RWPE1 (cell line): Measurements from ENCODE around the gene OMD.

ENCODE experiments used
- CTCF ChIA-PET: fragments of 350-600 bp; sonication (Branson Sonifier 250); formaldehyde crosslinking; extraction: SDS; loops from one replicate; lab custom pipeline; 2021; lab: Yijun Ruan, JAX
- POLR2A ChIA-PET: fragments of 400-600 bp; formaldehyde crosslinking; extraction: SDS; loops from one replicate; lab custom pipeline; 2020; ENCODE audit warnings: antibody characterized with exemption; ENCODE audit not compliant: low non-redundant PET; lab: Yijun Ruan, JAX
- DNase-seq: peaks from one replicate; pipeline ENCODE4 v3.0.0; 2012; ENCODE audit warnings: low spot score
- H3K27ac ChIP-seq: fragments of 450-650 bp; 2 replicates; pipeline ENCODE4 v1.5.1; 2017
- CTCF ChIP-seq: fragments of 450-650 bp; conservative IDR thresholded peaks from 2 replicates; pipeline ENCODE4 v1.5.1; 2017; ENCODE audit warnings: low read depth, mild to moderate bottlenecking

The OMD gene

GRCh38 chr9:92406477-92406876, 17.8 kb downstream of the OMD start:
- no peak for DNase-seq
- ChIA-PET CTCF (no interaction called here), POLR2A (no interaction called here)
- H3K27ac ChIP-seq, result no peak overlapping the region
- TF ChIP-seq CTCF, result no peak

- CTCF ChIA-PET, result interaction anchor here (0.7 kb wide), 1 partner anchor 19 kb away, joined by 4 read pairs; no protein-coding TSS in a partner anchor
- H3K27ac ChIP-seq, result no peak overlapping the region
- no peak for DNase-seq
- TF ChIP-seq CTCF, result no peak
- POLR2A ChIA-PET, result no interaction called here
Measured at GRCh38 chr9:92405818-92406217, 18.5 kb downstream of the OMD start.

GRCh38 chr9:92404042-92404836, 20.0 kb downstream of the OMD start, which contains the start of gene OGN:
TSS of gene OGN (minus strand) at chr9:92404578. CDS start at chr9:92403407, 1,171 bp downstream.
- TF ChIP-seq CTCF, result no peak
- H3K27ac ChIP-seq, result no peak within 1 kb of the TSS
- CTCF ChIA-PET, result no interaction called here
- POLR2A ChIA-PET, result no interaction called here
- no peak for DNase-seq

- ChIA-PET CTCF (no interaction called here), POLR2A (no interaction called here)
- no peak for TF ChIP-seq CTCF
- no peak for DNase-seq
- H3K27ac ChIP-seq, result no peak overlapping the region
Measured at GRCh38 chr9:92402826-92403745, 21.2 kb downstream of the OMD start.

- DNase-seq, result no peak
- no peak overlapping the region for H3K27ac ChIP-seq
- ChIA-PET POLR2A (no interaction called here), CTCF (no interaction called here)
- TF ChIP-seq CTCF, result no peak
Measured at GRCh38 chr9:92402360-92402759, 21.9 kb downstream of the OMD start.

- no peak for DNase-seq
- ChIA-PET CTCF (no interaction called here), POLR2A (no interaction called here)
- TF ChIP-seq CTCF, result no peak
- no peak overlapping the region for H3K27ac ChIP-seq
Measured at GRCh38 chr9:92397853-92398252, 26.4 kb downstream of the OMD start.
